Left lung (tissue), 10 donors: Measurements from ENCODE around the gene TRPC4AP. TPM values are rescaled to one million over a fixed set of nuclear protein-coding genes. Genes with fewer than 3 reads are reported as not detected.
A peak's percentile ranks its signal among the peaks of the same experiment; 100 is the strongest.

Experiments
- ATAC-seq: fragments of 200-7000 bp; cut with Tn5 transposase; one replicate; pipeline ENCODE4 v1.9.1; 2020; ENCODE audit warnings: moderate library complexity
- DNase-seq, 4 donors: peaks; one replicate each; pipeline ENCODE4 v3.0.0-alpha.2; 2013 to 2020
- H3K27ac ChIP-seq, 2 donors: fragments of 200-600 bp; sonication (generic) in 1 of 2; one replicate each; pipeline versions ENCODE4 v1.5.0 to v1.8.0; 2020 to 2021
- H3K27me3 ChIP-seq, 2 donors: fragments of 200-600 bp; sonication (generic) in 1 of 2; one replicate each; pipeline versions ENCODE4 v1.5.0 to v1.8.0; 2020 to 2021
- H3K36me3 ChIP-seq, 2 donors: fragments of 200-600 bp; sonication (generic) in 1 of 2; one replicate each; pipeline versions ENCODE4 v1.5.0 to v1.8.0; 2020 to 2021
- H3K4me1 ChIP-seq, 2 donors: fragments of 200-600 bp; one replicate each; pipeline ENCODE4 v1.8.0; 2021
- H3K4me3 ChIP-seq, 2 donors: fragments of 200-600 bp; sonication (generic) in 1 of 2; one replicate each; pipeline versions ENCODE4 v1.5.0 to v1.8.0; 2020 to 2021; ENCODE audit warnings: mild to moderate bottlenecking in 1 of 2
- H3K9me3 ChIP-seq, 2 donors: fragments of 200-600 bp; sonication (generic) in 1 of 2; one replicate each; pipeline versions ENCODE4 v1.5.0 to v1.8.0; 2020 to 2021
- intact Hi-C, 2 donors: fragments of 100-400 bp; cut with DNase I; formaldehyde crosslinking; loops; one replicate each; pipeline versions ENCODE4 v1.11.2 to v1.14.2; 2022
- polyA plus RNA-seq, 6 donors: library from polyadenylated mRNA; unstranded; fragments of 120-200 nt; gene quantifications; one replicate each; pipeline ENCODE4 v1.2.1, GENCODE V29; 2013; ENCODE audit not compliant: insufficient read length in 6 of 6
- total RNA-seq, 2 donors: library from RNA; stranded (reverse); fragmentation: NEBNext Ultra II Directional; extraction: Animal tissue kit (Norgen Biotek cat#: 25700); gene quantifications; one replicate each; pipeline ENCODE4 v1.2.1, GENCODE V29; 2021
- TF ChIP-seq, protein P1 (sequence below), 2 donors: fragments of 200-600 bp; sonication (generic) in 1 of 2; IDR thresholded peaks; one replicate each; pipeline versions ENCODE4 v1.5.0 to v1.8.0; 2021; ENCODE audit warnings: antibody characterized with exemption in 2 of 2
- donor health status: DM: no; HTN: yes; CAD: no.
- donor health status: DM: no; HTN: no; CAD: no.

TRPC4AP gene
- total and polyA plus RNA-seq, 8 donors: 57.8 to 70.8 (median 67.0) TPM

GRCh38 chr20:35018590-35019371 is 73.8 kb downstream of the TRPC4AP start:
- Histone ChIP-seq H3K4me3 (no peak overlapping the region), H3K9me3 (no peaks in the 10 kb centered on the region), H3K27ac (no peak overlapping the region), H3K36me3 (peaks cover 3 to 94% of the 10 kb centered on the region in 2 donors), H3K4me1 (no peaks in the 10 kb centered on the region), H3K27me3 (no peaks in the 10 kb centered on the region)
- TF ChIP-seq, protein P1, sequence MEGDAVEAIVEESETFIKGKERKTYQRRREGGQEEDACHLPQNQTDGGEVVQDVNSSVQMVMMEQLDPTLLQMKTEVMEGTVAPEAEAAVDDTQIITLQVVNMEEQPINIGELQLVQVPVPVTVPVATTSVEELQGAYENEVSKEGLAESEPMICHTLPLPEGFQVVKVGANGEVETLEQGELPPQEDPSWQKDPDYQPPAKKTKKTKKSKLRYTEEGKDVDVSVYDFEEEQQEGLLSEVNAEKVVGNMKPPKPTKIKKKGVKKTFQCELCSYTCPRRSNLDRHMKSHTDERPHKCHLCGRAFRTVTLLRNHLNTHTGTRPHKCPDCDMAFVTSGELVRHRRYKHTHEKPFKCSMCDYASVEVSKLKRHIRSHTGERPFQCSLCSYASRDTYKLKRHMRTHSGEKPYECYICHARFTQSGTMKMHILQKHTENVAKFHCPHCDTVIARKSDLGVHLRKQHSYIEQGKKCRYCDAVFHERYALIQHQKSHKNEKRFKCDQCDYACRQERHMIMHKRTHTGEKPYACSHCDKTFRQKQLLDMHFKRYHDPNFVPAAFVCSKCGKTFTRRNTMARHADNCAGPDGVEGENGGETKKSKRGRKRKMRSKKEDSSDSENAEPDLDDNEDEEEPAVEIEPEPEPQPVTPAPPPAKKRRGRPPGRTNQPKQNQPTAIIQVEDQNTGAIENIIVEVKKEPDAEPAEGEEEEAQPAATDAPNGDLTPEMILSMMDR (IDR thresholded peaks at IDR 0.05): no peak
- DNase-seq (peak in 1 of 4 donors; percentile 10), ATAC-seq (no peak)
- intact Hi-C loops: no loop called here

DNA sequence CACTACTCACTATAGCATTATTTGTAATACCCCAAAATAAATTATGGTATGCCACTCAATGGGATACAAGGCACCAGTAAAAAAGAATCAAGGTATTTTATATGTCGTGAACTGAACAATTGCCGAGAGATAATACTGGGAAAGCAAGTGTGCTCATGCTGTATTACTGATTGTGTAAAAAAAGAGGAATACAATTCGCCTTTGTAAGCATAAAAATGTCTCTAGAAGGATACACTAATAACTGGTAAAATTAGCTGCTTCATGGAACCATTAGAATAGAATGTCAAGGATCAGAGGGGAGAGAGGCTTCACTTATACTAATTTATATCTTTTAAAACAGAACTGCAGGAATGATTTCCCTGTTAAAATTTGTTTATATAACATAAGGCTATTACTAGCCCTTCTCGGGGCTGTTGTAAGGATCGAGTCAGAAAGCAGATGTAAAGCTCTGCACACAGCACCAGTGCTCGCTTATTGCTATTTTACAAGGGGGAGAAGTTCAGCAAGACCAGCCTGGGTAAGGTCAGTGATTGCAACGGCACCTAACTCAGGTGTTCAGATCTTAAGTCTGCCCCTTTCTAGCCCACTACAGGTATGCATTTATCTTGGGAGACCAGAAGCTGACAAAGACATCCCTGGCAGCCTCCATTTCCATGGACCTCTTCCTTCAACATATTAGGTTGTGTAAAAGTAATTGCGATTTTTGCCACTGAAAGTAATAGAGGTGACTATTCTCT is 75.3 kb downstream of the TRPC4AP start:
- intact Hi-C loops: no loop called here
- no peaks in the 10 kb centered on the region for H3K27me3 ChIP-seq
- ATAC-seq: no peak
- TF ChIP-seq, protein P1 (IDR thresholded peaks at IDR 0.05): no peak
- peaks cover 3 to 96% of the 10 kb centered on the region in 2 donors for H3K36me3 ChIP-seq
- no peak overlapping the region for H3K27ac ChIP-seq
- H3K4me1 ChIP-seq: peaks cover 0 to 2% of the 10 kb centered on the region in 2 donors
- no peak overlapping the region for H3K4me3 ChIP-seq
- no peak for DNase-seq
- no peaks in the 10 kb centered on the region for H3K9me3 ChIP-seq

DNA sequence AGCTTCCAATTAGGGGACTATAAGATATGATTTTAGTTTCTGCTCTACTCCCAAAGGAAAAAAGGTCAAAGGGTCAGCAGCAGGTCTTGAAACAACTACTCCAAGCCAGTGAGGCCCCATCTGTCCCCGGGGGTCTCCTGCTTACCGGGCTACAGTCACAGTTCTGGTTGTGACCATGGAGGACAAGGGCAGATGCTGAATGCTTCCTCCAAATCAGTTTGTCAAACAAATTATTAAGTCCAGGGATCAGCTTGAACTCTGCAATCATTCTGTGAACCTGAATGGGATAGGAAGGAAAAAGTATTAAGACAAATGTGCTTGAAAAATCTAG is 76.8 kb downstream of the TRPC4AP start:
- DNase-seq: no peak
- intact Hi-C loops: no loop called here
- peaks cover 3 to 99% of the 10 kb centered on the region in 2 donors for H3K36me3 ChIP-seq
- no peak overlapping the region for H3K27ac ChIP-seq
- H3K4me1 ChIP-seq: peaks cover 0 to 5% of the 10 kb centered on the region in 2 donors
- TF ChIP-seq, protein P1 (IDR thresholded peaks at IDR 0.05): no peak
- no peaks in the 10 kb centered on the region for H3K27me3 ChIP-seq
- no peak overlapping the region for H3K4me3 ChIP-seq
- no peak for ATAC-seq
- H3K9me3 ChIP-seq: no peaks in the 10 kb centered on the region

- TF ChIP-seq, protein P1 (IDR thresholded peaks at IDR 0.05): no peak
- Histone ChIP-seq H3K4me1 (peaks cover 0 to 5% of the 10 kb centered on the region in 2 donors), H3K4me3 (no peak overlapping the region), H3K27me3 (no peaks in the 10 kb centered on the region), H3K9me3 (no peaks in the 10 kb centered on the region), H3K27ac (no peak overlapping the region), H3K36me3 (peaks cover 0 to 99% of the 10 kb centered on the region in 2 donors)
- DNase-seq (no peak), ATAC-seq (no peak)
- intact Hi-C loops: no loop called here
Observed at GRCh38 chr20:35014537-35014936, 78.1 kb downstream of the TRPC4AP start.
